22Rv1 (cell line): Measurements from ENCODE around the gene ZNF256.

Experiments used
- H3K27ac ChIP-seq: fragments of 450-650 bp; 2 replicates; pipeline ENCODE4 v1.5.1; 2017
- ZFX ChIP-seq: fragments of 450-650 bp; IDR thresholded peaks from 2 replicates; pipeline ENCODE4 v1.6.1; 2017; ENCODE audit warnings: antibody characterized with exemption, borderline replicate concordance
- TF ChIP-seq, protein P1 (sequence below): fragments of 450-650 bp; IDR thresholded peaks from 2 replicates; pipeline ENCODE4 v1.5.1; 2017; ENCODE audit warnings: mild to moderate bottlenecking

ZNF256 gene

DNA sequence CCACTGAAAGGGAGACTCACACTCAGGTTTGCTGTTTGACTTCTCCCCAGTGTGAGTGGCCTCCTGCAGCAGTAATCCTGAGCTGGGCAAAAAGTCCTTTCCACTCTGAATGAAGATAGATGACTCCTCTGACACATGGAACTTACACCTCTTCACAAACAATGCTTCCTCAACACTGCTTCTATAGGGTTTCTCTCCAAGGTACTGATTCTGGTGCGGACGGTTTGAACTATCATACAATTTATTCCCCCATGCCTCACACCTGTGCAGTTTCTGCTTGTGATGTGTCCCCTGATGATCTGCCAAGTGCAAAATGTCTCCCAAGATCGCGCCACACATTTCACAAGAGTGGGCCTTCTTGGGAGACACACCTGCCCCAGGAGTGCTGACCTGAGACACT, 19.9 kb downstream of the ZNF256 start:
- no peak overlapping the region for H3K27ac ChIP-seq
- TF ChIP-seq ZFX, result no peak
- TF ChIP-seq, protein P1, sequence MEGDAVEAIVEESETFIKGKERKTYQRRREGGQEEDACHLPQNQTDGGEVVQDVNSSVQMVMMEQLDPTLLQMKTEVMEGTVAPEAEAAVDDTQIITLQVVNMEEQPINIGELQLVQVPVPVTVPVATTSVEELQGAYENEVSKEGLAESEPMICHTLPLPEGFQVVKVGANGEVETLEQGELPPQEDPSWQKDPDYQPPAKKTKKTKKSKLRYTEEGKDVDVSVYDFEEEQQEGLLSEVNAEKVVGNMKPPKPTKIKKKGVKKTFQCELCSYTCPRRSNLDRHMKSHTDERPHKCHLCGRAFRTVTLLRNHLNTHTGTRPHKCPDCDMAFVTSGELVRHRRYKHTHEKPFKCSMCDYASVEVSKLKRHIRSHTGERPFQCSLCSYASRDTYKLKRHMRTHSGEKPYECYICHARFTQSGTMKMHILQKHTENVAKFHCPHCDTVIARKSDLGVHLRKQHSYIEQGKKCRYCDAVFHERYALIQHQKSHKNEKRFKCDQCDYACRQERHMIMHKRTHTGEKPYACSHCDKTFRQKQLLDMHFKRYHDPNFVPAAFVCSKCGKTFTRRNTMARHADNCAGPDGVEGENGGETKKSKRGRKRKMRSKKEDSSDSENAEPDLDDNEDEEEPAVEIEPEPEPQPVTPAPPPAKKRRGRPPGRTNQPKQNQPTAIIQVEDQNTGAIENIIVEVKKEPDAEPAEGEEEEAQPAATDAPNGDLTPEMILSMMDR, result no peak

DNA sequence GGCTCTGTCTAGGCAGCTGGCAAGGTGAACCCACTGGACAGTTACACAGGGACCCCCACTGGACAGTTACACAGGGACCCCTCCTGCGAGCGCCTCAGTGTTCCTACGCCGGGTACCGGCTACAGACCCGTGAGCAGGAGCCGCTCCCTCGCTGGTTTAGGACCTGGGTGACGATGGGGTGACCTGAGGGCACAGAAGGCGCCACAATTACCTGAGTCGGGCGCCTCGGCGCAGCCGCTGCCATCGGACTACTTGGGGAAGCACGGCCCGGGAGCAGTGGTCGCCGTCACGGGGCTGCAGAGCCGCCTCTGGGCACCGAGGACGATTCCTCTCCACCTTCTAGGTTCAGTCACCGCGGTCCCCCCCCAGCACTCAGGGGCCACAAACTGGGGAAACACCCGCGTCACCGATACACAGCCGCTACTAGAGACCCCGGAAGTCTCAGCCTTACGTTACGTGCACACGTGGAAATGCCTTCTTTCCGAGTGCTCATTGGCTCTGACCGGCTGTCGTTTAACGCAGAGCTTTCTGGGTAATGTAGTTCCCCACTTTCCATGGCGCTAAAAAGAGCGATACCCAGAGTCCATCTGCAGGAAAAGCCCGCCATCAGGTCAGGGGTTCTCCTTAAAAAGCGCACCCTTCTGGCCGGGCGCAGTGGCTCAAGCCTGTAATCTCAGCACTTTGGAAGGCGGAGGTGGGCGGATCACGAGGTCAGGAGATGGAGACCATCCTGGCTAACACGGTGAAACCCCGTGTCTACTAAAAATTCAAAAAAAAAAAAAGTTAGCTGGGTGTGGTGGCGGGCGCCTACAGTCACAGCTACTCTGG, 31.1 kb downstream of the ZNF256 start, which contains the start of gene ZNF417:
TSS of gene ZNF417 (minus strand) at position 425 of the 828 bp plus-strand sequence. CDS start at position 244, 181 bp downstream.
- peak within 1 kb of the TSS; percentile 56 for H3K27ac ChIP-seq
- TF ChIP-seq, protein P1, result peak; percentile 32; the same call in 1 of the 2 replicates

DNA sequence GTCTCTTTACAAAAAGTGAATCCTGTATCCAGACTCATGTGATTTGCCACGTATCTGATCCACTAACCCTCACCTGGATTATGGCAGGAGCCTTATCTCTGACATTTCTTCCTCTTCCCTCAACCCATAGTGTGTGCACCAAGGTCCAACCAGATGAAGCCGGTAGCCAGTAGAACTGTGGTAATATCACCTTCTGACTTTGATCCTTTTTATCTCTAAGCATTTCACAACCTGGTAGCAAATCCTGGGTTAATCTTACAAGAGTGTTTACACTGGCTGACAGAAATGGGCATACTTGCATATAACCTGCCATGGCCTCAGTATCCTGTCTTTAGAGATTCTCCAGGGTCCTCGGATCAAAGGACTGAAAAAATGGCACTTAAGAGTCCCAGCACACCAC, 33.0 kb downstream of the ZNF256 start:
- TF ChIP-seq, protein P1, result no peak
- no peak for TF ChIP-seq ZFX
- no peak overlapping the region for H3K27ac ChIP-seq

DNA sequence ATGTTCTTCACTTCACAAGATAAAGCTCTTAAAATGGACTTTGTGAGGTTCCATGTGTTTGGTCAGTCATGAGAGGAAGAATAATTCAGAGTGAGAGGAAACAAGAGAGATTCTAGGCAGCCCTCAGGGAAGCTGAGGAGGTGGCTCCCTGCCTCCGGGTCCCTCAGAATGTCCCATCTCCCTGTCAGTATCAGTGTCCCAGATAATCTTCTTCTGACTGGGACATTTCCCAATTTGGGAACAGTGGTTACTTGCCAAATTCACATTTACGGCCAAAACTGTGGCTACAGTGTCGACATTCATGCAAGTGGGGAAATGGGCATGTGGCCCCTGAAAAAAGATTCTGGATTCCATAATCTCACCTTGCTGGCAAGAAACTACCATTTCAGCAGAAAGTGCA, 40.1 kb downstream of the ZNF256 start:
- H3K27ac ChIP-seq, result no peak overlapping the region
- TF ChIP-seq, protein P1, result no peak
- TF ChIP-seq ZFX, result no peak

DNA sequence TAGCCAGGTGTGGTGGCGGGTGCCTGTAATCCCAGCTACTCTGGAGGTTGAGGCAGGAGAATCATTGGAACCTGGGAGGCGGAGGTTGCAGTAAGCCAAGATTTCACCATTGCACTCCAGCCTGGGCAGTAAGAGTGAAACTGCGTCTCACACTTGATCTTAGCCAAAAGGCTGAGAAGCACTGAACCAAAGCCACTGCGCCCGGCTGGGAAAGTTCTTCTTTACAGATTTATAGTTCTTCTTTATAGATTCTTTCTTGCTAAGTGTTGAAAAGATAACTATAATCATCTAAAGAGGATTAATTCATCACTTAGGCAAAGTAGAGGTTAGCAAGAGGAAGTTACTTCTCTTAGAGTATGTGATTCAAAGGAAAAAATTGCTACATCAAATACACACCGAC, 42.2 kb downstream of the ZNF256 start:
- H3K27ac ChIP-seq, result no peak overlapping the region
- TF ChIP-seq ZFX, result no peak
- TF ChIP-seq, protein P1, result no peak

DNA sequence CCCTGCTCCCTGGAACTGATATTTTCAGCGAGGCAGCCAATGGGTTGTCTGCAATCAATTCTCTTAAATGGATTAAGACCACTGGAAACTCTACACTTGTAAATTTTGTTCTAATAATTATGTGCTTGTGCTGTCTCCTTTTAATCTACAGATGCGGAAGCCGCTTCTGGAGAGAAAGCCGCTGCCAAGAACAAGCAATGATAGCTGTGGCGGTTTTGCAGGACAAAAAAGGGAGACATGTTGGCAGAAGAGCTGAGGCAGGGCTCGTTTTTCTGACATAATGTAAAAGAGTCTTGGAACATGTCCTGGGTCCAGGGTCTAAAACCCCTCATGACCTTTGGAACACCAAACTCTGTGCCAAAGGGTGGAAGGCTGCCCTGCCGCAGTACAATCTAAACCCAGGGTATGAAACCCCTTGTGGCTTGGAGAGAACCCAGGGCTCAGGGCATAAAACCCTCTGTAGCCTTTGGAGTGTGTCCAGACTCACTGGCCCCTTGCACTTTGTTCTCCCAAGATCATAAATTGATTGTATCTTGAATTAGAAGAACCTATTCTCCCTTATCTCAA, 43.8 kb downstream of the ZNF256 start:
- no peak for TF ChIP-seq ZFX
- TF ChIP-seq, protein P1, result peak; percentile 21; the same call in 1 of the 2 replicates
- no peak overlapping the region for H3K27ac ChIP-seq

DNA sequence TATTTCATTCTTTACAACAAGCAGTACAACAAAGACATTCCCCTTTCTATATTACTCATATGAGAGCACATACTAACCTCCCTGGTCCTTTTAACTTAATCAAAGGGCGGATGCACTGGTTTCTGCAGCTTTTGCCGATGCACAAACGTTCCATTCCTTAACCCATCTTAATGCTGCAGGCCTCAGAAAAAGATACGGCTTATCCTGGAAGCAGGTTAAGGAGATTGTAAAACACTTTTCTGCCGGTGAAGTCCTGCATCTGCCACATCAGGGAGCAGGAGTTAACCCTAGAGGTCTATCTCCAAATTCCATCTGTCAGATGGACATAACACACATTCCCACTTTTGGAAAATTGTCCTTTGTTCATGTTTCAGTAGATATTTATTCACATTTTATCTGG, 47.2 kb downstream of the ZNF256 start:
- TF ChIP-seq, protein P1, result no peak
- no peak for TF ChIP-seq ZFX
- no peak overlapping the region for H3K27ac ChIP-seq
